Calu3 (cell line): Measurements from ENCODE around the gene CCNQ. TPM values are rescaled to one million over a fixed set of nuclear protein-coding genes. Genes with fewer than 3 reads are reported as not detected.

Source experiments
- BruUV-seq: library from RNA; stranded (reverse); fragments of 400-500 nt; replicated peaks from 2 replicates; lab custom pipeline; 2021; lab: Mats Ljungman, UMichigan
- CTCF ChIA-PET: fragments of 300-600 bp; sonication (Branson Sonifier 250); formaldehyde crosslinking; loops from one replicate; lab custom pipeline; 2022; ENCODE audit warnings: antibody characterized with exemption; lab: Charles Lee
- DNase-seq: peaks from one replicate; pipeline ENCODE4 v3.0.0; 2022
- H3K27ac Mint-ChIP-seq: one replicate; pipeline ENCODE4 v1.8.0; 2022; ENCODE audit warnings: mixed read lengths; ENCODE audit not compliant: unreplicated experiment
- H3K27me3 Mint-ChIP-seq: one replicate; pipeline ENCODE4 v1.8.0; 2022; ENCODE audit warnings: mixed read lengths; ENCODE audit not compliant: unreplicated experiment
- H3K36me3 Mint-ChIP-seq: one replicate; pipeline ENCODE4 v1.8.0; 2022; ENCODE audit warnings: mild to moderate bottlenecking, moderate library complexity, mixed read lengths; ENCODE audit not compliant: insufficient read depth, unreplicated experiment
- H3K4me1 Mint-ChIP-seq: one replicate; pipeline ENCODE4 v1.8.0; 2022; ENCODE audit warnings: mild to moderate bottlenecking, low read depth, mixed read lengths; ENCODE audit not compliant: unreplicated experiment
- H3K4me3 Mint-ChIP-seq: one replicate; pipeline ENCODE4 v1.8.0; 2022; ENCODE audit warnings: mild to moderate bottlenecking, low read depth, moderate library complexity, mixed read lengths; ENCODE audit not compliant: unreplicated experiment
- H3K9me3 Mint-ChIP-seq: one replicate; pipeline ENCODE4 v1.8.0; 2022; ENCODE audit warnings: low read depth, mixed read lengths; ENCODE audit not compliant: unreplicated experiment
- intact Hi-C: fragments of 100-400 bp; cut with micrococcal nuclease; formaldehyde crosslinking; loops from one replicate; pipeline ENCODE4 v1.10.0; 2022; ENCODE audit not compliant: unreplicated experiment
- total RNA-seq: library from RNA; stranded (reverse); gene quantifications from 2 replicates; pipeline ENCODE4 v1.2.3, GENCODE V29; 2022
- TF ChIP-seq, protein P1 (sequence below): fragments of 200-600 bp; IDR thresholded peaks from one replicate; pipeline ENCODE4 v1.8.0; 2022; ENCODE audit warnings: antibody characterized with exemption; ENCODE audit not compliant: unreplicated experiment

The CCNQ gene
- total RNA-seq, 1 experiment from 2014 or later, result 18.9 TPM

GRCh38 chrX:153547195-153547594 is 51.7 kb downstream of the CCNQ start:
- H3K27me3 Mint-ChIP-seq, result peaks cover 64% of the 10 kb centered on the region
- no peaks in the 10 kb centered on the region for H3K4me1 Mint-ChIP-seq
- no peak overlapping the region for H3K27ac Mint-ChIP-seq
- CTCF ChIA-PET, result no interaction called here
- DNase-seq, result no peak
- no peak overlapping the region for H3K4me3 Mint-ChIP-seq
- H3K36me3 Mint-ChIP-seq, result no peaks in the 10 kb centered on the region
- intact Hi-C loops, result no loop called here
- TF ChIP-seq, protein P1, sequence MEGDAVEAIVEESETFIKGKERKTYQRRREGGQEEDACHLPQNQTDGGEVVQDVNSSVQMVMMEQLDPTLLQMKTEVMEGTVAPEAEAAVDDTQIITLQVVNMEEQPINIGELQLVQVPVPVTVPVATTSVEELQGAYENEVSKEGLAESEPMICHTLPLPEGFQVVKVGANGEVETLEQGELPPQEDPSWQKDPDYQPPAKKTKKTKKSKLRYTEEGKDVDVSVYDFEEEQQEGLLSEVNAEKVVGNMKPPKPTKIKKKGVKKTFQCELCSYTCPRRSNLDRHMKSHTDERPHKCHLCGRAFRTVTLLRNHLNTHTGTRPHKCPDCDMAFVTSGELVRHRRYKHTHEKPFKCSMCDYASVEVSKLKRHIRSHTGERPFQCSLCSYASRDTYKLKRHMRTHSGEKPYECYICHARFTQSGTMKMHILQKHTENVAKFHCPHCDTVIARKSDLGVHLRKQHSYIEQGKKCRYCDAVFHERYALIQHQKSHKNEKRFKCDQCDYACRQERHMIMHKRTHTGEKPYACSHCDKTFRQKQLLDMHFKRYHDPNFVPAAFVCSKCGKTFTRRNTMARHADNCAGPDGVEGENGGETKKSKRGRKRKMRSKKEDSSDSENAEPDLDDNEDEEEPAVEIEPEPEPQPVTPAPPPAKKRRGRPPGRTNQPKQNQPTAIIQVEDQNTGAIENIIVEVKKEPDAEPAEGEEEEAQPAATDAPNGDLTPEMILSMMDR, result no peak
- no peaks in the 10 kb centered on the region for H3K9me3 Mint-ChIP-seq
- no TSS peak for BruUV-seq

DNA sequence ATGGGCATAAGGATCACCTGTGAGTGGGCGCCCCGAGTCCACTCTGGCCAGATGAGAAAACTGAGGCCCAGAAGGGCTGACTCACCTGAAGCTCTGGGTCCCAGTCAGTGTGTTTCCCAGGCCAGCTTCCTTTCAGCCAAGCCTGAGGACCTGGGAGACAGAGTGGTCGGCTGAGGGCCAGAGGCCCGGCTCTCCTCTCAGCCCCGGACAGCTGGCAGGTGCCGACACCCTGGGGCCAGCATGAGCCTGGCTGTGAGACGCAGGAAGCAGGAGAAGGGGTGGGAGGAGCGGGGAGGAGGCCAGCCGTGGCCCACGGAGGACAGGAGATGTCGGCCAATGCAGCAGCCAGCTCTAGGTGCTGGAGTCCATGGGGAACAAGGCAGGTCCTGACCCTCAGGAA is 52.6 kb downstream of the CCNQ start:
- Mint-ChIP-seq H3K4me3 (no peak overlapping the region), H3K9me3 (no peaks in the 10 kb centered on the region), H3K4me1 (no peaks in the 10 kb centered on the region), H3K27ac (no peak overlapping the region), H3K27me3 (peaks cover 61% of the 10 kb centered on the region), H3K36me3 (no peaks in the 10 kb centered on the region)
- TF ChIP-seq, protein P1, result no peak
- intact Hi-C loops, result no loop called here
- DNase-seq, result no peak
- CTCF ChIA-PET, result no interaction called here
- no TSS peak for BruUV-seq

DNA sequence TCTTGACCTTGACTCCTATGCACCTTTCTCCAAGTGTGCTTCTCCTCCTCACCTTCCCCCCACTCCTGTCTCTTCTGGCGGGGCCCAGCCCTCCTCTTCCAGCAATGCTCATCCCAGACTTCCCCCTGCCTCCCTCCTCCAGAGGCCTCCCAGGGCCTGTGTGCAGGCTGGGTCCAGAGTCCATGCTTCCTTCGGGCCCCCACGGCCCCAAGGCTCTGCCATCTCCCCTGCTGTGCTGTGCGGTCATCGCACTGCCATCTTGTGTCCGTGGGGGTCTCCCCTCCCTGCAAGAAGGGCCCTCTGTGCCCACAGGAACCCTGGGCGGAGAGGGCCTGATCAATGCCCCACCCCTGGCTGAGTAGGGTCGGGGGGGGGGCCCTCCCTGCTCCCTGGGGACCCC is 54.2 kb downstream of the CCNQ start:
- H3K4me3 Mint-ChIP-seq, result no peak overlapping the region
- H3K4me1 Mint-ChIP-seq, result no peaks in the 10 kb centered on the region
- H3K27me3 Mint-ChIP-seq, result peaks cover 61% of the 10 kb centered on the region
- CTCF ChIA-PET, result no interaction called here
- H3K36me3 Mint-ChIP-seq, result no peaks in the 10 kb centered on the region
- no peak overlapping the region for H3K27ac Mint-ChIP-seq
- no peak for DNase-seq
- intact Hi-C loops, result no loop called here
- TF ChIP-seq, protein P1, result no peak
- no peaks in the 10 kb centered on the region for H3K9me3 Mint-ChIP-seq
- no TSS peak for BruUV-seq

DNA sequence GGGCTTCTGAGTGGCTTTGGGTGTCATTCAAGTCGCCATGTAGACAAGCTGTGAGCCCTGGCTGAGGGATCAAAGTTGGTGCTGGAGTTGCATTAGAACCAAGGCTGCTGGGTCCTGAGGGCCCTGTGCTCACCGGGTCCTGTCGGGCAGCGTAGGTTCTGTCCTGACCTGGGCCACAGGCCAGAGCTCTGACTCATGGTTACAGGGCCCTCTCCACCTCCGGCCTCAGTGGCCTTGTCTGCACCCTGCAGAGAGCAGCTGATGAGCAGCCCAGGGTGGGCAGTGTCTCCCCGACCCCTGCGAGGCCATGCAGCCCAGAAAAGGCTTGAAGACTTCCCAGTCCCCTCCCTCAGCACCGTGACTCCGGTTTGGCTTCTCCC is 59.0 kb downstream of the CCNQ start:
- Mint-ChIP-seq H3K9me3 (no peaks in the 10 kb centered on the region), H3K4me3 (no peak overlapping the region), H3K27ac (no peak overlapping the region), H3K36me3 (no peaks in the 10 kb centered on the region), H3K4me1 (no peaks in the 10 kb centered on the region), H3K27me3 (peaks cover 58% of the 10 kb centered on the region)
- CTCF ChIA-PET, result interaction anchor here (1.0 to 3.2 kb wide), 4 partner anchors 97 to 599 kb away, joined by 3 to 25 read pairs (median 8); no protein-coding TSS in a partner anchor
- no peak for DNase-seq
- TF ChIP-seq, protein P1, result no peak
- intact Hi-C loops, result loop anchor here (5.0 kb wide), 1 partner anchor 127 kb away; no protein-coding TSS in a partner anchor
- no TSS peak for BruUV-seq
